K562 (cell line): Measurements from ENCODE around the gene UBQLN2. TPM values are rescaled to one million over a fixed set of nuclear protein-coding genes. Genes with fewer than 3 reads are reported as not detected.

Experiments
- FOXJ3 ChIP-seq: sonication (generic); formaldehyde crosslinking; IDR thresholded peaks from 2 replicates; pipeline ENCODE4 v1.4.0; 2020; ENCODE audit warnings: mild to moderate bottlenecking, missing genetic modification reagents
- GATAD2A ChIP-seq: fragments of 450-650 bp; IDR thresholded peaks from 2 replicates; pipeline ENCODE4 v1.6.1; 2017
- OTX1 ChIP-seq: fragments of 450-650 bp; formaldehyde crosslinking; IDR thresholded peaks from 2 replicates; pipeline ENCODE4 v1.4.0; 2022; ENCODE audit warnings: mild to moderate bottlenecking
- RBM15 ChIP-seq: fragments of 200-400 bp; formaldehyde crosslinking; IDR thresholded peaks from 2 replicates; pipeline ENCODE4 v1.6.1; 2018; ENCODE audit warnings: mild to moderate bottlenecking, low read length, moderate library complexity; ENCODE audit not compliant: insufficient read depth
- TGIF2 ChIP-seq: sonication (generic); formaldehyde crosslinking; IDR thresholded peaks from 2 replicates; pipeline ENCODE4 v1.8.1; 2022; ENCODE audit warnings: mild to moderate bottlenecking, missing genetic modification reagents, moderate library complexity
- polyA plus RNA-seq, 8 experiments: library from polyadenylated mRNA; depleted of rRNA in 4 of 8; stranded (reverse) in 5 of 8; unstranded in 3 of 8; fragments of >200 nt; fragmentation: Nextera tagmentation in 2 of 8; fragmentation: Illumina TruSeq in 1 of 8; extraction: Ambion mirVana in 2 of 8; extraction: Trizol in 1 of 8; gene quantifications; 2 replicates each; pipeline versions ENCODE4 v1.2.1 to v1.2.3, GENCODE V29; 2011 to 2014; ENCODE audit warnings: inconsistent platforms in 1 of 8, missing spikeins in 1 of 8
- total RNA-seq, 7 experiments: library from RNA; depleted of rRNA in 6 of 7; stranded (reverse); fragments of >200 nt in 6 of 7; fragmentation: Illumina TruSeq in 2 of 7; extraction: Trizol in 2 of 7; gene quantifications; 2 replicates each; pipeline versions ENCODE4 v1.2.1 to v1.2.3, GENCODE V29; 2011 to 2021; ENCODE audit warnings: low replicate concordance in 1 of 7
- TF ChIP-seq, protein P1 (sequence below), 2 experiments: fragments of 450-650 bp in 1 of 2; sonication (generic) in 1 of 2; formaldehyde crosslinking in 1 of 2; IDR thresholded peaks; 2 replicates each; pipeline versions ENCODE4 v1.7.1 to v1.9.0; 2016 to 2022; ENCODE audit warnings: inconsistent platforms in 1 of 2, mild to moderate bottlenecking in 1 of 2, missing genetic modification reagents in 1 of 2
- TF ChIP-seq, protein P2 (sequence below): sonication (generic); formaldehyde crosslinking; IDR thresholded peaks from 2 replicates; pipeline ENCODE4 v1.8.1; 2022; ENCODE audit warnings: missing genetic modification reagents

Gene UBQLN2
- total and polyA plus RNA-seq, 9 of the 15 experiments (the other 6 are each of a cell fraction or from before 2014, with no cell fraction given), result 1.5 to 17.9 (median 5.7) TPM

DNA sequence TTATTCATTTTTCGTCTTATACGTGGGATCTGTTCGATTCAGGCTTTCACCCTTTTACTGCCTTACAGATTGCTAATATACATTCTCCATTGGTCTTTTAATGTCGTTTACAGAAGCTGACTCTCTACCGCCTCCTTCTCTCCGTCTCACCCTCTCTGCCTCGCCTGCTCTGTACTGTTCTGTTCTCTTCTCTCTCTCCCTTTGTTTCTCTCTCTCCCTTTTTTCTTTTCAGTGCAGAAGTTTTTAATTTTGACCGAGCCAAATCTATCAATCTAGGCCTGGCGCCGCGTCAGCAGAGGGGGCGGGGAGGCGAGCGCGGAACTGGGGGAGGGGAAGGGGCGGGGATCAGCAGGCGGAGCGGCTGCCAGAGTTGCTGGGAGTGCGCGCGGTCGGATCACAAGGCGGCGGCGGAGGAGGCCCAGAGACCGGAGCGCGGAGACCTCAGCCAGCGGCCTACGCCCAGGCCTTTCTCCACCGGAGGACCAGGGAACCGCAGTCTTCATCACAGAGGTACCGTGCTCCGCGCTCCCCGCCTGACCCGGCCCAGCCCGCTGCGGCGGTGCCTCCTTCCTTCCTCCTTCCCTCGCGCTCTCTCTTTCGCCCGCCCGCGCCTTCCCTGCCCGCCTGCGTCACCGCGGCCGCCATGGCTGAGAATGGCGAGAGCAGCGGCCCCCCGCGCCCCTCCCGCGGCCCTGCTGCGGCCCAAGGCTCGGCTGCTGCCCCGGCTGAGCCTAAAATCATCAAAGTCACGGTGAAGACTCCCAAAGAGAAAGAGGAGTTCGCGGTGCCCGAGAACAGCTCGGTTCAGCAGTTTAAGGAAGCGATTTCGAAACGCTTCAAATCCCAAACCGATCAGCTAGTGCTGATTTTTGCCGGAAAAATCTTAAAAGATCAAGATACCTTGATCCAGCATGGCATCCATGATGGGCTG lies at the start of gene UBQLN2 (continued):
- TF ChIP-seq, protein P1, sequence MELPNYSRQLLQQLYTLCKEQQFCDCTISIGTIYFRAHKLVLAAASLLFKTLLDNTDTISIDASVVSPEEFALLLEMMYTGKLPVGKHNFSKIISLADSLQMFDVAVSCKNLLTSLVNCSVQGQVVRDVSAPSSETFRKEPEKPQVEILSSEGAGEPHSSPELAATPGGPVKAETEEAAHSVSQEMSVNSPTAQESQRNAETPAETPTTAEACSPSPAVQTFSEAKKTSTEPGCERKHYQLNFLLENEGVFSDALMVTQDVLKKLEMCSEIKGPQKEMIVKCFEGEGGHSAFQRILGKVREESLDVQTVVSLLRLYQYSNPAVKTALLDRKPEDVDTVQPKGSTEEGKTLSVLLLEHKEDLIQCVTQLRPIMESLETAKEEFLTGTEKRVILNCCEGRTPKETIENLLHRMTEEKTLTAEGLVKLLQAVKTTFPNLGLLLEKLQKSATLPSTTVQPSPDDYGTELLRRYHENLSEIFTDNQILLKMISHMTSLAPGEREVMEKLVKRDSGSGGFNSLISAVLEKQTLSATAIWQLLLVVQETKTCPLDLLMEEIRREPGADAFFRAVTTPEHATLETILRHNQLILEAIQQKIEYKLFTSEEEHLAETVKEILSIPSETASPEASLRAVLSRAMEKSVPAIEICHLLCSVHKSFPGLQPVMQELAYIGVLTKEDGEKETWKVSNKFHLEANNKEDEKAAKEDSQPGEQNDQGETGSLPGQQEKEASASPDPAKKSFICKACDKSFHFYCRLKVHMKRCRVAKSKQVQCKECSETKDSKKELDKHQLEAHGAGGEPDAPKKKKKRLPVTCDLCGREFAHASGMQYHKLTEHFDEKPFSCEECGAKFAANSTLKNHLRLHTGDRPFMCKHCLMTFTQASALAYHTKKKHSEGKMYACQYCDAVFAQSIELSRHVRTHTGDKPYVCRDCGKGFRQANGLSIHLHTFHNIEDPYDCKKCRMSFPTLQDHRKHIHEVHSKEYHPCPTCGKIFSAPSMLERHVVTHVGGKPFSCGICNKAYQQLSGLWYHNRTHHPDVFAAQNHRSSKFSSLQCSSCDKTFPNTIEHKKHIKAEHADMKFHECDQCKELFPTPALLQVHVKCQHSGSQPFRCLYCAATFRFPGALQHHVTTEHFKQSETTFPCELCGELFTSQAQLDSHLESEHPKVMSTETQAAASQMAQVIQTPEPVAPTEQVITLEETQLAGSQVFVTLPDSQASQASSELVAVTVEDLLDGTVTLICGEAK (IDR thresholded peaks at IDR 0.05), result peak; percentile 50
- TF ChIP-seq, protein P1 (CRISPR knock-in tag; IDR thresholded peaks at IDR 0.05), result no peak
- no peak for TF ChIP-seq OTX1 (CRISPR knock-in tag)
- TF ChIP-seq TGIF2, result no peak
- no peak for TF ChIP-seq GATAD2A
- TF ChIP-seq, protein P2, sequence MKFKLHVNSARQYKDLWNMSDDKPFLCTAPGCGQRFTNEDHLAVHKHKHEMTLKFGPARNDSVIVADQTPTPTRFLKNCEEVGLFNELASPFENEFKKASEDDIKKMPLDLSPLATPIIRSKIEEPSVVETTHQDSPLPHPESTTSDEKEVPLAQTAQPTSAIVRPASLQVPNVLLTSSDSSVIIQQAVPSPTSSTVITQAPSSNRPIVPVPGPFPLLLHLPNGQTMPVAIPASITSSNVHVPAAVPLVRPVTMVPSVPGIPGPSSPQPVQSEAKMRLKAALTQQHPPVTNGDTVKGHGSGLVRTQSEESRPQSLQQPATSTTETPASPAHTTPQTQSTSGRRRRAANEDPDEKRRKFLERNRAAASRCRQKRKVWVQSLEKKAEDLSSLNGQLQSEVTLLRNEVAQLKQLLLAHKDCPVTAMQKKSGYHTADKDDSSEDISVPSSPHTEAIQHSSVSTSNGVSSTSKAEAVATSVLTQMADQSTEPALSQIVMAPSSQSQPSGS (CRISPR knock-in tag), result no peak
- TF ChIP-seq RBM15, result no peak
- TF ChIP-seq FOXJ3 (CRISPR knock-in tag), result no peak
